K562 (cell line): Measurements from ENCODE around the gene PCBD1. TPM values are rescaled to one million over a fixed set of nuclear protein-coding genes. Genes with fewer than 3 reads are reported as not detected.

Experiments used
- HDAC2 ChIP-seq: fragments of 450-650 bp; IDR thresholded peaks from 2 replicates; pipeline ENCODE4 v1.6.1; 2016; ENCODE audit warnings: mild to moderate bottlenecking
- KHSRP ChIP-seq: fragments of 450-650 bp; IDR thresholded peaks from 2 replicates; pipeline ENCODE4 v1.6.1; 2017
- MAX ChIP-seq: sonication (generic); formaldehyde crosslinking; IDR thresholded peaks from 2 replicates; pipeline ENCODE4 v1.9.0; 2022; ENCODE audit warnings: mild to moderate bottlenecking, missing genetic modification reagents
- NCOA4 ChIP-seq: fragments of 450-650 bp; IDR thresholded peaks from 2 replicates; pipeline ENCODE4 v1.6.1; 2018; ENCODE audit warnings: mild to moderate bottlenecking; ENCODE audit not compliant: partially characterized antibody
- PREB ChIP-seq: sonication (generic); formaldehyde crosslinking; IDR thresholded peaks from 2 replicates; pipeline ENCODE4 v1.8.1; 2023; ENCODE audit warnings: mild to moderate bottlenecking, missing genetic modification reagents
- RREB1 ChIP-seq: fragments of 250-450 bp; sonication (Bioruptor Pico); IDR thresholded peaks from 2 replicates; pipeline ENCODE4 v1.4.0; 2020
- TCF7 ChIP-seq: sonication (generic); IDR thresholded peaks from 2 replicates; pipeline ENCODE4 v1.6.1; 2016; ENCODE audit warnings: antibody characterized with exemption, borderline replicate concordance
- TEAD1 ChIP-seq, 2 experiments: fragments of 450-650 bp in 1 of 2; sonication (generic) in 1 of 2; formaldehyde crosslinking; IDR thresholded peaks; 2 replicates each; pipeline versions ENCODE4 v1.4.0 to v1.8.0; 2020 to 2022; ENCODE audit warnings: mild to moderate bottlenecking in 2 of 2, missing genetic modification reagents in 1 of 2
- TEAD4 ChIP-seq, 2 experiments: sonication (generic) in 1 of 2; formaldehyde crosslinking in 1 of 2; IDR thresholded peaks; 2 replicates each; pipeline versions ENCODE4 v1.6.1 to v1.8.0; 2012 to 2022; ENCODE audit warnings: borderline replicate concordance in 1 of 2, inconsistent platforms in 1 of 2, low read length in 1 of 2, mild to moderate bottlenecking in 1 of 2, missing genetic modification reagents in 1 of 2
- USF1 ChIP-seq: sonication (generic); formaldehyde crosslinking; IDR thresholded peaks from 2 replicates; pipeline ENCODE4 v1.9.0; 2022; ENCODE audit warnings: mild to moderate bottlenecking, missing genetic modification reagents
- ZNF274 ChIP-seq: IDR thresholded peaks from 2 replicates; pipeline ENCODE4 v1.6.1; 2011; ENCODE audit warnings: low read depth, mild to moderate bottlenecking, low read length, moderate library complexity, borderline replicate concordance
- ZNF311 ChIP-seq: fragments of 250-450 bp; sonication (Bioruptor Pico); IDR thresholded peaks from 2 replicates; pipeline ENCODE4 v1.4.0; 2020; ENCODE audit warnings: mild to moderate bottlenecking, moderate library complexity
- ZNF436 ChIP-seq: fragments of 250-450, 450-650 bp; sonication (Bioruptor Pico); formaldehyde crosslinking; IDR thresholded peaks from 2 replicates; pipeline ENCODE4 v1.7.0; 2020; ENCODE audit warnings: mild to moderate bottlenecking
- ZNF717 ChIP-seq: fragments of 250-450 bp; sonication (Bioruptor Pico); IDR thresholded peaks from 2 replicates; pipeline ENCODE4 v1.5.0; 2021
- polyA plus RNA-seq, 8 experiments: library from polyadenylated mRNA; depleted of rRNA in 4 of 8; stranded (reverse) in 5 of 8; unstranded in 3 of 8; fragments of >200 nt; fragmentation: Nextera tagmentation in 2 of 8; fragmentation: Illumina TruSeq in 1 of 8; extraction: Ambion mirVana in 2 of 8; extraction: Trizol in 1 of 8; gene quantifications; 2 replicates each; pipeline versions ENCODE4 v1.2.1 to v1.2.3, GENCODE V29; 2011 to 2014; ENCODE audit warnings: inconsistent platforms in 1 of 8, missing spikeins in 1 of 8
- total RNA-seq, 7 experiments: library from RNA; depleted of rRNA in 6 of 7; stranded (reverse); fragments of >200 nt in 6 of 7; fragmentation: Illumina TruSeq in 2 of 7; extraction: Trizol in 2 of 7; gene quantifications; 2 replicates each; pipeline versions ENCODE4 v1.2.1 to v1.2.3, GENCODE V29; 2011 to 2021; ENCODE audit warnings: low replicate concordance in 1 of 7

The PCBD1 gene
- total and polyA plus RNA-seq, 9 of the 15 experiments (the other 6 are each of a cell fraction or from before 2014, with no cell fraction given) = 14.6 to 109 (median 57.0) TPM

GRCh38 chr10:70925377-70926225 is 37.2 kb upstream of the PCBD1 start (continued):
- no peak for TF ChIP-seq RREB1 (CRISPR knock-in tag)
- no peak for TF ChIP-seq ZNF274
- TF ChIP-seq TCF7 = no peak
- TF ChIP-seq HDAC2 = no peak
- 0 out of 4 replicates have a peak, but pooled peaks of 1 of the 2 experiments have one; percentile 36 for TF ChIP-seq TEAD1 (CRISPR knock-in tag; IDR thresholded peaks at IDR 0.05)
- TF ChIP-seq KHSRP = no peak
- TF ChIP-seq ZNF311 = no peak
- TF ChIP-seq PREB (CRISPR knock-in tag) = no peak
- TF ChIP-seq USF1 (CRISPR knock-in tag) = 0 out of 2 replicates have a peak, but pooled peaks have one; percentile 5
- no peak for TF ChIP-seq ZNF717
- TF ChIP-seq TEAD4 (IDR thresholded peaks at IDR 0.05; ENCODE audit: low read length) = no peak
- TF ChIP-seq TEAD4 (CRISPR knock-in tag; IDR thresholded peaks at IDR 0.05; ENCODE audit: borderline replicate concordance) = no peak
- no peak for TF ChIP-seq ZNF436
- 0 out of 2 replicates have a peak, but pooled peaks have one; percentile 14 for TF ChIP-seq MAX (CRISPR knock-in tag)
- no peak for TF ChIP-seq NCOA4
